Measurements from ENCODE around the gene EXOC4.

EXOC4 gene

DNA sequence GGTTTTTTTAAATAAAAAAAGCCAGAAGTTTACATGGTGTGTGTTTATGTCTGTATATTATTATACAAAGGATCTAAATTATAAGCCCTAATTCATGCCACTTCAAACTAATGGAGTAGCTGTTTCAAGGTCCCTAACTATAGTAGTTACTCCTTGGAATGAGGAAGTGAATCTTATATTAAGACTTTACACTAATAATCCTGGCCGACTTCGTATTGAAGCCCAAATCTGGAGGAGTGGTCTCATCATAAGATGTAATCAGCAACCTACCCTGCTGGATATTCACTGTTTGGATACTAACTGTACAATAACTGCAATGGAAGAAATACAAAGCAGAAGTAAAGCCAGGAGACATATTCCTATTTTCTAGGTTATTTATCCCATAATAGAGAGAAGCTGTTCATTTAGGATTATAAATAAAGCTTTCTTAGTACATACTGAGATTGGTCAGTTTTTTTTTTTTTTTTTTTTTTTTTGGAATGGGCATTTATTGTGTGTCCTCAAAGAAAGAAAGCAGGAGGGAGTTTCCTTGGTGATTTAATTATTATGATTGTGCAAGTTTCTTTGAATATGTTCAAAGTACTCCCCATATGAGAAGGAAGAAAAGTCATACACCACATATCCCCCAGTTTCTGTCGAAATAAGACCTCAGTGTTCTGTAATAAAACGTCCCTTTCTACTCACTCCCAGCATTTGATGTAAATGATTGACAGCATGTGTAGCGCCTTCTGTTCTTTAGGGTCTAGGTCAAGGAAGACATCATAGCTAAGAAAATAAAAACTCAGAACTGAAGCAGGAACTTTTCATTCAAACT, 397.8 kb downstream of the EXOC4 start:
- Histone ChIP-seq H3K36me3 (no peaks in the 10 kb centered on the region), H3K4me3 (no peak overlapping the region), H4K20me1 (no peaks in the 10 kb centered on the region), H3K4me2 (no peak overlapping the region), H3K9ac (no peak overlapping the region), H3K9me3 (no peaks in the 10 kb centered on the region), H3K27ac (no peak overlapping the region), H3K4me1 (no peaks in the 10 kb centered on the region), H3K27me3 (no peaks in the 10 kb centered on the region)
- TF ChIP-seq Cebpa-rat (IDR thresholded peaks at IDR 0.05) = no peak

DNA sequence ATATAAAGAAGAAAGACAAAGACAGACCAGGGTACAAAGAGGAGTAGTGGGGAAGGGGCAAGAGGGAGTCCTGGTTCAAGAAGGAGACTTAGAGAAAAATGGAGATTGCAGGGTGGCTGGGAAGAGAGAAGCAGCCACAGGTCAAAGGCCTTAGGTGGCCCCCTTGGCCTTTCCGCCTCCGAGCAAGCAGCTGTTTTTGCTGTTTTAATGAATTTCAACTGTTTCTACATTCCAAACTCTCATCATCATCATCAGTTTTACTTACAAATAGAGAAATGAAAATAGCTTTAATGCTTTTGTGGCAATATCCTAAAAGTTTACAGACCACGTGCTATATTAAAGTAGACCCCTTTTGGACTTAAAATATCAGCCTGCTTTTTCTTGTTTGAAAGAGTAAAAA, 399.7 kb downstream of the EXOC4 start:
- Histone ChIP-seq H3K4me1 (no peaks in the 10 kb centered on the region), H3K9ac (no peak overlapping the region), H3K4me2 (no peak overlapping the region), H3K36me3 (no peaks in the 10 kb centered on the region), H3K27me3 (no peaks in the 10 kb centered on the region), H3K9me3 (no peaks in the 10 kb centered on the region), H4K20me1 (no peaks in the 10 kb centered on the region), H3K27ac (no peak overlapping the region), H3K4me3 (no peak overlapping the region)
- no peak for TF ChIP-seq Cebpa-rat (IDR thresholded peaks at IDR 0.05)

GRCh38 chr7:133654547-133654946, 401.7 kb downstream of the EXOC4 start:
- Histone ChIP-seq H3K9me3 (no peaks in the 10 kb centered on the region), H4K20me1 (no peaks in the 10 kb centered on the region), H3K27me3 (no peaks in the 10 kb centered on the region), H3K4me3 (no peak overlapping the region), H3K4me2 (no peak overlapping the region), H3K4me1 (no peaks in the 10 kb centered on the region), H3K27ac (no peak overlapping the region), H3K9ac (no peak overlapping the region), H3K36me3 (no peaks in the 10 kb centered on the region)
- no peak for TF ChIP-seq Cebpa-rat (IDR thresholded peaks at IDR 0.05)

DNA sequence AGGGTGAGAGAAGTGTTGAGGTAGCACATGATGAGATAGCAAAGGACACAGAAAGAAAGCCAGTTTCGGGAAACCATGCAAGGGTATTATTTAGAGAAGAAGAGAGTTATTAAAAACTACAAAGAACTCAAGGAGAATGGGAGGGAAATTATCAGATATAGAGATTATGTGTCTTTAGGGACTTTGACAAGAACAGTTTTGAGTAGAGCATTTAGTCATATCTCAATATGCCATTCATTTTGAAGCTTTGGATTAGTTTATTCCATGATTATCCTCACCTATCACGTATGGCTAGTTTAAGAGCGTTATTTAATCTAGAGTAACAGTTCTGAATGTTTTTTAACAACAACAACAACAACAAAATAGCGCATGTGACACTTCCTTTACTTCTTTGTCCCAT, 409.4 kb downstream of the EXOC4 start:
- Histone ChIP-seq H3K4me2 (no peak overlapping the region), H3K4me1 (no peaks in the 10 kb centered on the region)

GRCh38 chr7:133662830-133663229, 410.0 kb downstream of the EXOC4 start:
- no peak overlapping the region for H3K27ac ChIP-seq
- no peaks in the 10 kb centered on the region for H4K20me1 ChIP-seq
- no peaks in the 10 kb centered on the region for H3K9me3 ChIP-seq
- H3K4me2 ChIP-seq = no peak overlapping the region
- no peaks in the 10 kb centered on the region for H3K36me3 ChIP-seq
- no peak for TF ChIP-seq Cebpa-rat (IDR thresholded peaks at IDR 0.05)
- no peaks in the 10 kb centered on the region for H3K27me3 ChIP-seq
- no peak overlapping the region for H3K4me3 ChIP-seq
- H3K9ac ChIP-seq = no peak overlapping the region
- no peaks in the 10 kb centered on the region for H3K4me1 ChIP-seq

More for the DNA sequence above, 409.4 kb downstream of the EXOC4 start:
- no peak overlapping the region for H3K9ac ChIP-seq
- H3K27ac ChIP-seq = no peak overlapping the region
- no peaks in the 10 kb centered on the region for H3K9me3 ChIP-seq
- H3K27me3 ChIP-seq = no peaks in the 10 kb centered on the region
- no peaks in the 10 kb centered on the region for H3K36me3 ChIP-seq
- no peaks in the 10 kb centered on the region for H4K20me1 ChIP-seq
- no peak for TF ChIP-seq Cebpa-rat (IDR thresholded peaks at IDR 0.05)
- H3K4me3 ChIP-seq = no peak overlapping the region

DNA sequence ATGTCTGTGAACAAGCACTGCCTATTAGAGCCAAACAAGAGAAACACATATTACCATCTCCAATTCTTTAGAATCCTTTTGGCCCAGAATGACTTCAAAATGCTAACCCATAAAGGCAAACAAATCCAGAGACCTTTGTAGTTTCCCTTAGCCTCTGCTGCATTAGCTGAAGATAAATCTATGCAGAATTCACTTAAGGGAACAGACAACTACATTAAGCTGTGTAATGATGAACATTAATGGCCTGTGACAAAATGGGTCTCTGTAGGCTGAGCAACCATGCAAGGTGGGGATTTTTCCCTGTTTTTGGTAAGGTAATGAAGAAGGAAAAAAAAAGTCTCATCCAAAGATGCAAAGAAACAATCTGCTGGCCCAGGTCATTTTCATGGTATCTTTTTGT, 411.6 kb downstream of the EXOC4 start:
- H3K4me1 ChIP-seq = no peaks in the 10 kb centered on the region
- H4K20me1 ChIP-seq = no peaks in the 10 kb centered on the region
- no peak for TF ChIP-seq Cebpa-rat (IDR thresholded peaks at IDR 0.05)
- H3K27ac ChIP-seq = no peak overlapping the region
- no peak overlapping the region for H3K4me2 ChIP-seq
- no peaks in the 10 kb centered on the region for H3K9me3 ChIP-seq
- H3K36me3 ChIP-seq = no peaks in the 10 kb centered on the region
- H3K4me3 ChIP-seq = no peak overlapping the region
- H3K27me3 ChIP-seq = no peaks in the 10 kb centered on the region
- no peak overlapping the region for H3K9ac ChIP-seq

DNA sequence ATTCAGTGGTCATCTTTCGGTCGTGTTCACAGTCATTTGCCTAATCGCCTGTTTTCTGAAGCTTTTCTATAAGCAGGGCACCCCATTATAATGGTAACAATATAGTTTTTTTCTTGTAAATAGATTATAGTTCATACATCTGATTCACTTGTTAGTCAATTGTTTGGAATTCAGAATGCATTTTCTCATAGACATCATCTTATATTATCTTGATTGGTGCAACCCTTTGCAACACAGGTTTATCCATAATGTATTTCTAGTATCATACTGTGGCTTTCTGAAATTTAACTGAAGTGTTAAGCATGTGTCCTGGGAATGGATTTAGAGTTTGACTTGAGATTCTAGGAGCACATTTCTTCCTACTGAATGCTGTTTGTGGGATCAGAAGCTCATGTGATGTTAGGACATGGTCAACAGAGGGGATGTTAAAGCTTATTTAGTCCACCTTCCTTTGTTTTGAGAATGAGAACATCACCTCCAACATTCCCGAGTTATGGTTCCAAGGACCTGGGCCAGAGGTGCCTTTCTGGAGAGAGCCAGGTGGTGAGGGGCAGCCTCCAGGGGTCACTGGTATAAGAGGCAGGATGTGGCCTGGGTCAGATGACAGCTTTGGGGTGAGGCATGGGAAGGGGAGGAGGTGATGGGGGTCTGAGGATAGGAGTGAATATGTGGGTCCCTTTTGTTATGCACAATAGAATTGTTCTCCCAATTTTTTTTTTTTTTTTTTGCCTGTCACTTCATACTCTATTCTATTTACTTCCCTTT, 415.6 kb downstream of the EXOC4 start:
- no peak for TF ChIP-seq Cebpa-rat (IDR thresholded peaks at IDR 0.05)
- Histone ChIP-seq H3K36me3 (no peaks in the 10 kb centered on the region), H3K4me2 (no peak overlapping the region), H3K27ac (no peak overlapping the region), H3K27me3 (no peaks in the 10 kb centered on the region), H3K4me3 (no peak overlapping the region), H4K20me1 (no peaks in the 10 kb centered on the region), H3K9me3 (no peaks in the 10 kb centered on the region), H3K4me1 (peaks cover under 1% of the 10 kb centered on the region), H3K9ac (no peak overlapping the region)

GRCh38 chr7:133669061-133669455, 416.2 kb downstream of the EXOC4 start:
- no peak overlapping the region for H3K9ac ChIP-seq
- H3K9me3 ChIP-seq = no peaks in the 10 kb centered on the region
- TF ChIP-seq Cebpa-rat (IDR thresholded peaks at IDR 0.05) = no peak
- no peaks in the 10 kb centered on the region for H3K36me3 ChIP-seq
- H4K20me1 ChIP-seq = no peaks in the 10 kb centered on the region
- no peak overlapping the region for H3K27ac ChIP-seq
- no peaks in the 10 kb centered on the region for H3K27me3 ChIP-seq
- no peak overlapping the region for H3K4me3 ChIP-seq
- no peak overlapping the region for H3K4me2 ChIP-seq
- H3K4me1 ChIP-seq = peaks cover 7% of the 10 kb centered on the region

DNA sequence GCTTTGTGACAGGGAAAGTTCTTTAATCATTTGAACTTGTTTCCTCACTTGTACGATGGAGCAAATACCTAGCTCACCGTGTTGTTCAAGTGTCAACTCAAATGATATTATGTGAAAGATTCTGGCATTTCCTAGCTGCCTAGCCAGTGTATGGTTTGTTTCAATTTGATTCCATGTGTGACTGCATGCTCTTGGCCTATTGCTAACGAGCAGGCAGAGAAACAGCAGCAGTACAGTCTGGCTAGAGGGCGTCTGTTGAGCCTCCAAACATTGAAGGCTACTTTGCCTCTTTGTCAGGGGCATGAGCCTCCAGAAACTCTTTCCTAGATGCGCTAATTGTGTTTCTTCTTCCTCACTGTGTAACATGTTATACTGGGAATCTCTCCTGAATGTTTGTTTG, 417.4 kb downstream of the EXOC4 start:
- TF ChIP-seq Cebpa-rat (IDR thresholded peaks at IDR 0.05) = no peak
- H3K27ac ChIP-seq = no peak overlapping the region

GRCh38 chr7:133672866-133673265, 420.0 kb downstream of the EXOC4 start:
- no peaks in the 10 kb centered on the region for H4K20me1 ChIP-seq
- no peak for TF ChIP-seq Cebpa-rat (IDR thresholded peaks at IDR 0.05)
- H3K27me3 ChIP-seq = no peaks in the 10 kb centered on the region

More for the DNA sequence above, 417.4 kb downstream of the EXOC4 start:
- Histone ChIP-seq H4K20me1 (no peaks in the 10 kb centered on the region), H3K4me1 (peaks cover 10% of the 10 kb centered on the region), H3K9ac (no peak overlapping the region), H3K36me3 (no peaks in the 10 kb centered on the region), H3K27me3 (no peaks in the 10 kb centered on the region), H3K9me3 (no peaks in the 10 kb centered on the region), H3K4me2 (no peak overlapping the region), H3K4me3 (no peak overlapping the region)

More at GRCh38 chr7:133672866-133673265, 420.0 kb downstream of the EXOC4 start:
- Histone ChIP-seq H3K9ac (no peak overlapping the region), H3K4me2 (no peak overlapping the region), H3K27ac (no peak overlapping the region), H3K4me3 (no peak overlapping the region), H3K4me1 (peaks cover 10% of the 10 kb centered on the region), H3K9me3 (no peaks in the 10 kb centered on the region), H3K36me3 (no peaks in the 10 kb centered on the region)

All from BLaER1 (cell line).